IMR-90 (cell line): ENCODE results near the gene GOLIM4. TPM values are rescaled to one million over a fixed set of nuclear protein-coding genes. Genes with fewer than 3 reads are reported as not detected.

Source experiments
- ATAC-seq: fragments of 200-7000 bp; cut with Tn5 transposase; 2 replicates; pipeline ENCODE4 v1.9.1; 2020; ENCODE audit warnings: low read depth, mild to moderate bottlenecking, moderate library complexity
- BruUV-seq: library from RNA; stranded (reverse); fragments of 400-500 nt; replicated peaks from 2 replicates; lab custom pipeline; 2021; lab: Mats Ljungman, UMichigan
- CTCF ChIA-PET: fragments of 300-600 bp; formaldehyde crosslinking; extraction: SDS; loops from one replicate; lab custom pipeline; 2021; ENCODE audit warnings: antibody characterized with exemption; lab: Yijun Ruan, JAX
- POLR2A ChIA-PET: fragments of 300-600 bp; sonication (Branson Sonifier 250); formaldehyde crosslinking; loops from one replicate; lab custom pipeline; 2022; ENCODE audit warnings: antibody characterized with exemption; ENCODE audit not compliant: unreplicated experiment; lab: Charles Lee
- DNase-seq: peaks from one replicate; pipeline ENCODE4 v3.0.0; 2013
- H2AFZ ChIP-seq: replicated peaks from 2 replicates; pipeline ENCODE3; 2013; ENCODE audit warnings: low read length, mild to moderate bottlenecking; ENCODE audit not compliant: poor library complexity
- H2AK5ac ChIP-seq: 2 replicates; pipeline ENCODE4 v1.6.1; 2013; ENCODE audit warnings: low read depth, low read length, inconsistent platforms
- H2AK9ac ChIP-seq: replicated peaks from 2 replicates; pipeline ENCODE3; 2013; ENCODE audit warnings: mild to moderate bottlenecking, low read depth, low read length, moderate library complexity; ENCODE audit not compliant: poor library complexity
- H2BK120ac ChIP-seq: 2 replicates; pipeline ENCODE4 v1.6.1; 2013; ENCODE audit warnings: low read depth, low read length, inconsistent platforms
- H2BK15ac ChIP-seq: 3 replicates; pipeline ENCODE4 v1.6.1; 2013; ENCODE audit warnings: low read depth, low read length, inconsistent platforms
- H2BK20ac ChIP-seq: 2 replicates; pipeline ENCODE4 v1.6.1; 2013; ENCODE audit warnings: low read depth, mild to moderate bottlenecking, inconsistent platforms, low read length, moderate library complexity
- H2BK5ac ChIP-seq: 2 replicates; pipeline ENCODE4 v1.6.1; 2013; ENCODE audit warnings: mild to moderate bottlenecking, low read depth, low read length, inconsistent platforms; ENCODE audit not compliant: poor library complexity, severe bottlenecking
- H3K14ac ChIP-seq: replicated peaks from 2 replicates; pipeline ENCODE4 v1.6.1; 2013; ENCODE audit warnings: low read depth, low read length, inconsistent platforms
- H3K18ac ChIP-seq: 2 replicates; pipeline ENCODE4 v1.6.1; 2013; ENCODE audit warnings: low read depth, low read length, control low read depth
- H3K23ac ChIP-seq: 2 replicates; pipeline ENCODE4 v1.6.1; 2013; ENCODE audit warnings: low read depth, low read length, inconsistent platforms
- H3K27ac ChIP-seq: 2 replicates; pipeline ENCODE4 v1.5.1; 2013; ENCODE audit warnings: mild to moderate bottlenecking, control low read depth, low read length; ENCODE audit not compliant: insufficient read depth
- H3K27me3 ChIP-seq: 2 replicates; pipeline ENCODE4 v1.6.1; 2013; ENCODE audit warnings: low read length; ENCODE audit not compliant: control insufficient read depth, insufficient read depth
- H3K36me3 ChIP-seq: 2 replicates; pipeline ENCODE4 v1.6.1; 2013; ENCODE audit warnings: low read length, mixed read lengths; ENCODE audit not compliant: control insufficient read depth, insufficient read depth
- H3K4ac ChIP-seq: 2 replicates; pipeline ENCODE4 v1.6.1; 2013; ENCODE audit warnings: low read depth, low read length, inconsistent platforms
- H3K4me1 ChIP-seq: 2 replicates; pipeline ENCODE4 v1.6.1; 2013; ENCODE audit warnings: low read length, mixed read lengths; ENCODE audit not compliant: control insufficient read depth, insufficient read depth
- H3K4me2 ChIP-seq: 2 replicates; pipeline ENCODE4 v1.6.1; 2013; ENCODE audit warnings: low read depth, mild to moderate bottlenecking, control low read depth, low read length, moderate library complexity
- H3K4me3 ChIP-seq: 2 replicates; pipeline ENCODE4 v1.5.1; 2013; ENCODE audit warnings: low read depth, mild to moderate bottlenecking, control low read depth, low read length, moderate library complexity; ENCODE audit not compliant: insufficient read depth
- H3K56ac ChIP-seq: 2 replicates; pipeline ENCODE4 v1.6.1; 2013; ENCODE audit warnings: low read length, inconsistent platforms; ENCODE audit not compliant: insufficient read depth; ENCODE audit errors: extremely low read depth
- H3K79me1 ChIP-seq, 2 experiments: 2 replicates each; pipeline ENCODE4 v1.6.1; 2013; ENCODE audit warnings: low read length in 2 of 2, inconsistent platforms in 1 of 2, low read depth in 1 of 2
- H3K9ac ChIP-seq: 2 replicates; pipeline ENCODE4 v1.6.1; 2013; ENCODE audit warnings: low read depth, low read length, control low read depth
- H3K9me1 ChIP-seq: 2 replicates; pipeline ENCODE4 v1.6.1; 2013; ENCODE audit warnings: low read length, inconsistent platforms; ENCODE audit not compliant: insufficient read depth
- H3K9me3 ChIP-seq: 2 replicates; pipeline ENCODE4 v1.6.1; 2013; ENCODE audit warnings: low read length; ENCODE audit not compliant: control insufficient read depth, insufficient read depth
- H4K20me1 ChIP-seq: 2 replicates; pipeline ENCODE4 v1.6.1; 2013; ENCODE audit warnings: low read length, inconsistent platforms; ENCODE audit not compliant: insufficient read depth
- H4K5ac ChIP-seq: 2 replicates; pipeline ENCODE4 v1.6.1; 2013; ENCODE audit warnings: mild to moderate bottlenecking, low read depth, low read length, control low read depth
- H4K8ac ChIP-seq, 2 experiments: 2 replicates each; pipeline ENCODE4 v1.6.1; 2013; ENCODE audit warnings: low read depth in 2 of 2, low read length in 2 of 2, control low read depth in 1 of 2, inconsistent platforms in 1 of 2
- H4K91ac ChIP-seq: 2 replicates; pipeline ENCODE4 v1.6.1; 2013; ENCODE audit warnings: low read depth, low read length, inconsistent platforms; ENCODE audit not compliant: insufficient read depth
- CEBPB ChIP-seq: IDR thresholded peaks from 2 replicates; pipeline ENCODE4 v1.6.1; 2012; ENCODE audit warnings: low read depth, low read length, improper control_type of control experiment
- USF2 ChIP-seq: fragments of 150-350 bp; IDR thresholded peaks from 2 replicates; pipeline ENCODE4 v1.6.1; 2017; ENCODE audit warnings: mild to moderate bottlenecking, antibody characterized with exemption, low read length, low read depth
- dilution Hi-C: fragments of 300-500 bp; cut with HindIII; formaldehyde crosslinking; loops from one replicate; pipeline ENCODE4 v1.14.3; 2018; ENCODE audit warnings: low sequenced_read_pairs; ENCODE audit not compliant: unreplicated experiment
- in situ Hi-C: fragments of 300-500 bp; cut with MboI; formaldehyde crosslinking; loops from 3 replicates; pipeline ENCODE4 v1.14.3; 2019; ENCODE audit warnings: low sequenced_read_pairs, inconsistent platforms, mixed read lengths
- intact Hi-C: fragments of 100-400 bp; cut with micrococcal nuclease; formaldehyde crosslinking; loops from 2 replicates; pipeline ENCODE4 v1.10.0; 2022
- polyA plus RNA-seq, 3 experiments: library from polyadenylated mRNA; depleted of rRNA; stranded (reverse); fragments of >200 nt; gene quantifications; 2 replicates each; pipeline ENCODE4 v1.2.3, GENCODE V29; 2012; ENCODE audit warnings: low replicate concordance in 1 of 3
- total RNA-seq: library from RNA; depleted of rRNA; stranded (reverse); fragments of >200 nt; gene quantifications from 2 replicates; pipeline ENCODE4 v1.2.3, GENCODE V29; 2012

Gene GOLIM4
- total and polyA plus RNA-seq, 2 of the 4 experiments (the other 2 are of a cell fraction): 44.6 to 71.2 TPM

DNA sequence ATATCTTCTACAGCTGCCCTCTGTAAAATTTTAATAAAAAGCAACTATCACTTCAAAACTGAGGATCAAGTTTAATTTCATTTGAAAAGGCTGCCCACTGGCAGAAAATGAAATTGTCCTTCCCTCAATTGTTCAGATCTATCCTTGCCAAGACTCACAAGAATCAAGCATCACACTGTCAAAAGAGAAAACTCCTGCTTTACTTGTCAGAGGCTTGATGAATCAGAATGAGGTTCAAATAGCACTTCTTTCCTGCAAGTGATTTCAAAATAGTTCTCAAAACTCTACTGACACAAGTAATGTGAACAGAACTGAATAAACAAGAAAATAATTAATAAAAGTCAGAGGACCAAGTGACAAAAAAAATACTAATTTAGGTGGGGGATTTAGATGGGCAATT, 70.6 kb downstream of the GOLIM4 start:
- peak; percentile 52 for DNase-seq
- Histone ChIP-seq H4K91ac (0 out of 2 replicates have a peak overlapping the region, but pooled peaks have one; percentile 20), H3K4me3 (no peak overlapping the region), H3K9me1 (peaks cover 6% of the 10 kb centered on the region), H3K4me1 (peaks cover 3% of the 10 kb centered on the region), H3K79me1 (peaks cover 7 to 12% of the 10 kb centered on the region in 2 experiments), H4K8ac (peak overlapping the region in 1 of 2 experiments; percentile 46; a peak in 1 of 4 replicates), H2AFZ (no peak overlapping the region), H2BK120ac (peak overlapping the region; percentile 17; the same call in 1 of the 2 replicates), H2BK15ac (no peak overlapping the region), H3K18ac (no peak overlapping the region), H3K14ac (no peak overlapping the region), H2AK9ac (no peak overlapping the region), H3K56ac (no peak overlapping the region), H2BK5ac (no peak overlapping the region), H3K4ac (no peak overlapping the region; the same call in 1 of the 2 replicates), H3K4me2 (peak overlapping the region; percentile 36; the same call in 1 of the 2 replicates), H4K5ac (no peak overlapping the region), H2BK20ac (no peak overlapping the region), H3K36me3 (peaks cover 35% of the 10 kb centered on the region), H3K23ac (no peak overlapping the region), H2AK5ac (no peak overlapping the region), H3K27ac (no peak overlapping the region), H3K9ac (no peak overlapping the region), H3K9me3 (no peaks in the 10 kb centered on the region), H3K27me3 (no peaks in the 10 kb centered on the region), H4K20me1 (no peaks in the 10 kb centered on the region)
- in situ Hi-C loops (no loop called here), dilution Hi-C loops (loop anchor here (25.0 kb wide), 1 partner anchor 137 kb away; no protein-coding TSS in a partner anchor), intact Hi-C loops (no loop called here)
- ChIA-PET CTCF (interaction anchor here (0.7 to 1.4 kb wide), 3 partner anchors 13 to 33 kb away, joined by 3 read pairs; no protein-coding TSS in a partner anchor), POLR2A (no interaction called here)
- ATAC-seq: peak; percentile 15; the same call in 1 of the 2 replicates
- BruUV-seq: no TSS peak
- no peak for TF ChIP-seq USF2
- peak; percentile 8; the same call in 1 of the 2 replicates for TF ChIP-seq CEBPB
